ENCODE results near the gene ASCL5. TPM values are rescaled to one million over a fixed set of nuclear protein-coding genes. Genes with fewer than 3 reads are reported as not detected.
A peak's percentile ranks its signal among the peaks of the same experiment; 100 is the strongest.

ASCL5 gene
- total and polyA plus RNA-seq, 7 donors = 0.26 to 0.30 TPM; not detected in 5

- peak in 1 of 2 donors; percentile 17 for DNase-seq
- Histone ChIP-seq H3K9me3 (no peaks in the 10 kb centered on the region), H3K27ac (peak overlapping the region; percentile 69), H3K27me3 (ENCODE audit: insufficient read depth in 3 of 3, low read length in 2 of 3) (no peaks in the 10 kb centered on the region), H3K36me3 (ENCODE audit: insufficient read depth in 1 of 2, low read depth in 1 of 2) (peaks cover 0 to 60% of the 10 kb centered on the region in 2 donors), H3K4me1 (peaks cover 56% of the 10 kb centered on the region), H3K4me3 (no peak overlapping the region)
- intact Hi-C loops (cut with DNase I) = no loop called here
- no peak for ATAC-seq
- no peak for TF ChIP-seq CTCF (IDR thresholded peaks at IDR 0.05)
- 74 to 90% (median 75%) methylated on average over 4 of the region's 4 CpGs for WGBS, 3 donors
Measured at GRCh38 chr1:201091256-201091655, 35.7 kb downstream of the ASCL5 start.

- H3K27ac ChIP-seq = peak overlapping the region; percentile 69
- DNase-seq = peak in 1 of 2 donors; percentile 26
- no peaks in the 10 kb centered on the region for H3K9me3 ChIP-seq
- H3K36me3 ChIP-seq (ENCODE audit: insufficient read depth in 1 of 2, low read depth in 1 of 2) = peaks cover 0 to 66% of the 10 kb centered on the region in 2 donors
- WGBS, 3 donors = 23 to 34% (median 31%) methylated on average over 4 of the region's 4 CpGs
- intact Hi-C loops (cut with DNase I) = loop anchor here in 1 of 2 donors (1.0 kb wide), 1 partner anchor 24 kb away; no protein-coding TSS in a partner anchor
- H3K4me3 ChIP-seq = no peak overlapping the region
- TF ChIP-seq CTCF (IDR thresholded peaks at IDR 0.05) = no peak
- peak in 1 of 4 donors; percentile 29 for ATAC-seq
- H3K27me3 ChIP-seq (ENCODE audit: insufficient read depth in 3 of 3, low read length in 2 of 3) = no peaks in the 10 kb centered on the region
- peaks cover 52% of the 10 kb centered on the region for H3K4me1 ChIP-seq
Measured at GRCh38 chr1:201090541-201090940, 36.4 kb downstream of the ASCL5 start.

- Histone ChIP-seq H3K27me3 (ENCODE audit: insufficient read depth in 3 of 3, low read length in 2 of 3) (no peaks in the 10 kb centered on the region), H3K4me1 (peaks cover 42% of the 10 kb centered on the region), H3K4me3 (no peak overlapping the region), H3K9me3 (no peaks in the 10 kb centered on the region), H3K36me3 (ENCODE audit: insufficient read depth in 1 of 2, low read depth in 1 of 2) (peaks cover 0 to 75% of the 10 kb centered on the region in 2 donors), H3K27ac (peak overlapping the region; percentile 69)
- WGBS, 3 donors = 42 to 62% (median 50%) methylated on average over 5 of the region's 5 CpGs
- peak in 1 of 2 donors; percentile 19 for DNase-seq
- ATAC-seq = no peak
- TF ChIP-seq CTCF (IDR thresholded peaks at IDR 0.05) = no peak
- intact Hi-C loops (cut with DNase I) = no loop called here
Measured at GRCh38 chr1:201089596-201089995, 37.4 kb downstream of the ASCL5 start.

- no peak for DNase-seq
- H3K27me3 ChIP-seq (ENCODE audit: insufficient read depth in 3 of 3, low read length in 2 of 3) = no peaks in the 10 kb centered on the region
- H3K36me3 ChIP-seq (ENCODE audit: insufficient read depth in 1 of 2, low read depth in 1 of 2) = peaks cover 0 to 81% of the 10 kb centered on the region in 2 donors
- ATAC-seq = peak in 2 of 4 donors; percentile 31 to 46
- no peak for TF ChIP-seq CTCF (IDR thresholded peaks at IDR 0.05)
- intact Hi-C loops (cut with DNase I) = no loop called here
- no peak overlapping the region for H3K4me3 ChIP-seq
- peaks cover 36% of the 10 kb centered on the region for H3K4me1 ChIP-seq
- H3K9me3 ChIP-seq = no peaks in the 10 kb centered on the region
- WGBS, 3 donors = 68 to 78% (median 74%) methylated on average over 19 of the region's 19 CpGs
- H3K27ac ChIP-seq = peak overlapping the region; percentile 69
Measured at GRCh38 chr1:201088901-201089525, 38.0 kb downstream of the ASCL5 start.
